OCI-LY1 (cell line): ENCODE measurements around the gene P2RY11.

Source experiments
- CTCF ChIP-seq: fragments of 200-600 bp; sonication (generic), shearing (Covaris generic); IDR thresholded peaks from 2 replicates; pipeline ENCODE4 v1.5.1; 2017; ENCODE audit warnings: mild to moderate bottlenecking, antibody characterized with exemption, low read length, moderate library complexity, mixed read lengths
- EZH2 ChIP-seq: fragments of 200-600 bp; sonication (generic), shearing (Covaris generic); IDR thresholded peaks from 2 replicates; pipeline ENCODE4 v1.8.0; 2017; ENCODE audit warnings: borderline replicate concordance, mixed run types, mild to moderate bottlenecking, antibody characterized with exemption, low read length, moderate library complexity, mixed read lengths

- TF ChIP-seq CTCF = no peak
- no peak for TF ChIP-seq EZH2
Measured at GRCh38 chr19:10155839-10156238, 44.3 kb downstream of the P2RY11 start.
